HG03025 (cell line): ENCODE measurements around the gene RNF39.

Source experiments
- ATAC-seq: cut with Tn5 transposase; IDR thresholded peaks from one replicate; pipeline ENCODE4 v1.9.1; 2021; ENCODE audit warnings: mild to moderate bottlenecking, moderate library complexity; ENCODE audit not compliant: unreplicated experiment, low FRiP score

The RNF39 gene

DNA sequence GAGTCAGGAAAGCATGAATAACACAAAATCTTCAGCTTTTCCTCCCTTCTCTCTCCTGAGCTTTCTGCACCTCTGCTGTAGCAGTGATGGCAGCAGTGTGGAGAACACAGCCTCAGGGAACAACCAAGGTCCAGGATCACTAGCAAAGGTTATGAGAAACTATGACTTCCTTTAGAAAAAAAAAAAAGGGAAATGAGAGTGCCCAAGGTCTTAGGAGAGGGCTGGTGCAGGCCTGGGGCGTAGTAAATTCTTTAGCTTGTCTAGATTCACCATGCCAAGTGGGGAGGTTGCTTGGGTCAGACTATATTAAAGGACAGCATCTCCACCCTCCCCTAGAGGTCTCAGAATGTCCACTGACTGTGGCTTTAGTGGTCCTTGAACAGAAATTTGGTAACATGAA is 54.9 kb downstream of the RNF39 start:
- ATAC-seq: no peak
